ENCODE measurements around the gene CD200R1L. TPM values are rescaled to one million over a fixed set of nuclear protein-coding genes. Genes with fewer than 3 reads are reported as not detected.

Gene CD200R1L
- total RNA-seq, 1 donor from 2014 or later, result not detected

GRCh38 chr3:112807685-112808084 is 39.0 kb downstream of the CD200R1L start:
- DNase-seq (ENCODE audit: low read depth, low spot score), result no peak
- H3K36me3 Mint-ChIP-seq (ENCODE audit: low read depth), result no peaks in the 10 kb centered on the region
- peaks cover 4% of the 10 kb centered on the region for H3K9me3 Mint-ChIP-seq
- TF ChIP-seq CTCF (conservative IDR thresholded peaks at IDR 0.05), result no peak
- H3K4me1 Mint-ChIP-seq, result no peaks in the 10 kb centered on the region
- H3K27ac Mint-ChIP-seq (ENCODE audit: unreplicated experiment), result no peak overlapping the region
- no peak overlapping the region for H3K4me3 Mint-ChIP-seq
- no peaks in the 10 kb centered on the region for H3K27me3 Mint-ChIP-seq (ENCODE audit: low read depth)

- H3K9me3 Mint-ChIP-seq, result peaks cover 4% of the 10 kb centered on the region
- DNase-seq (ENCODE audit: low read depth, low spot score), result no peak
- no peaks in the 10 kb centered on the region for H3K4me1 Mint-ChIP-seq
- H3K4me3 Mint-ChIP-seq, result no peak overlapping the region
- H3K27me3 Mint-ChIP-seq (ENCODE audit: low read depth), result no peaks in the 10 kb centered on the region
- H3K36me3 Mint-ChIP-seq (ENCODE audit: low read depth), result no peaks in the 10 kb centered on the region
- no peak for TF ChIP-seq CTCF (conservative IDR thresholded peaks at IDR 0.05)
- H3K27ac Mint-ChIP-seq (ENCODE audit: unreplicated experiment), result no peak overlapping the region
Measured at GRCh38 chr3:112806903-112807302, 39.8 kb downstream of the CD200R1L start.

GRCh38 chr3:112805126-112805525 is 41.5 kb downstream of the CD200R1L start:
- no peak for TF ChIP-seq CTCF (conservative IDR thresholded peaks at IDR 0.05)
- H3K27me3 Mint-ChIP-seq (ENCODE audit: low read depth), result no peaks in the 10 kb centered on the region
- no peaks in the 10 kb centered on the region for H3K4me1 Mint-ChIP-seq
- H3K27ac Mint-ChIP-seq (ENCODE audit: unreplicated experiment), result no peak overlapping the region
- H3K36me3 Mint-ChIP-seq (ENCODE audit: low read depth), result no peaks in the 10 kb centered on the region
- H3K4me3 Mint-ChIP-seq, result no peak overlapping the region
- H3K9me3 Mint-ChIP-seq, result peaks cover 4% of the 10 kb centered on the region
- DNase-seq (ENCODE audit: low read depth, low spot score), result no peak

GRCh38 chr3:112804021-112804420 is 42.6 kb downstream of the CD200R1L start:
- no peak for DNase-seq (ENCODE audit: low read depth, low spot score)
- H3K9me3 Mint-ChIP-seq, result peaks cover 4% of the 10 kb centered on the region
- H3K27ac Mint-ChIP-seq (ENCODE audit: unreplicated experiment), result no peak overlapping the region
- H3K36me3 Mint-ChIP-seq (ENCODE audit: low read depth), result no peaks in the 10 kb centered on the region
- H3K27me3 Mint-ChIP-seq (ENCODE audit: low read depth), result no peaks in the 10 kb centered on the region
- H3K4me1 Mint-ChIP-seq, result no peaks in the 10 kb centered on the region
- H3K4me3 Mint-ChIP-seq, result no peak overlapping the region
- TF ChIP-seq CTCF (conservative IDR thresholded peaks at IDR 0.05), result no peak

GRCh38 chr3:112803467-112803866 is 43.2 kb downstream of the CD200R1L start:
- Mint-ChIP-seq H3K36me3 (ENCODE audit: low read depth) (no peaks in the 10 kb centered on the region), H3K9me3 (peaks cover 4% of the 10 kb centered on the region), H3K27ac (ENCODE audit: unreplicated experiment) (no peak overlapping the region), H3K4me3 (no peak overlapping the region), H3K27me3 (ENCODE audit: low read depth) (no peaks in the 10 kb centered on the region), H3K4me1 (no peaks in the 10 kb centered on the region)
- no peak for DNase-seq (ENCODE audit: low read depth, low spot score)
- TF ChIP-seq CTCF (conservative IDR thresholded peaks at IDR 0.05), result no peak

GRCh38 chr3:112802338-112802737 is 44.3 kb downstream of the CD200R1L start:
- H3K27ac Mint-ChIP-seq (ENCODE audit: unreplicated experiment), result no peak overlapping the region

More at GRCh38 chr3:112802338-112802737, 44.3 kb downstream of the CD200R1L start:
- no peaks in the 10 kb centered on the region for H3K36me3 Mint-ChIP-seq (ENCODE audit: low read depth)
- no peak for DNase-seq (ENCODE audit: low read depth, low spot score)
- no peak for TF ChIP-seq CTCF (conservative IDR thresholded peaks at IDR 0.05)
- no peaks in the 10 kb centered on the region for H3K4me1 Mint-ChIP-seq
- H3K27me3 Mint-ChIP-seq (ENCODE audit: low read depth), result no peaks in the 10 kb centered on the region
- H3K9me3 Mint-ChIP-seq, result peaks cover 4% of the 10 kb centered on the region
- H3K4me3 Mint-ChIP-seq, result no peak overlapping the region

All from neural crest cell (in vitro differentiated cells).